Measurements from ENCODE around the gene NFKBIZ.

The NFKBIZ gene

GRCh38 chr3:101848754-101849713 is at the start of gene NFKBIZ:
Gene NFKBIZ, plus strand, starts transcription at chr3:101849514. Its CDS starts 115 bp downstream, at chr3:101849629.
- peak; percentile 87 for DNase-seq (ENCODE audit: low read depth)

- DNase-seq (ENCODE audit: low read depth), result no peak
These were observed 48.1 kb upstream of the NFKBIZ start for GRCh38 chr3:101801174-101801573.

GRCh38 chr3:101802179-101802578 is 47.1 kb upstream of the NFKBIZ start:
- no peak for DNase-seq (ENCODE audit: low read depth)

GRCh38 chr3:101803173-101803782 is 46.0 kb upstream of the NFKBIZ start:
- peak; percentile 12 for DNase-seq (ENCODE audit: low read depth)

- DNase-seq (ENCODE audit: low read depth), result no peak
These were observed 45.4 kb upstream of the NFKBIZ start for GRCh38 chr3:101803939-101804338.

- DNase-seq (ENCODE audit: low read depth), result no peak
These were observed 42.8 kb upstream of the NFKBIZ start for GRCh38 chr3:101806491-101806890.

- DNase-seq (ENCODE audit: low read depth), result no peak
These were observed 41.4 kb upstream of the NFKBIZ start for GRCh38 chr3:101807888-101808287.

- DNase-seq (ENCODE audit: low read depth), result peak; percentile 14
These were observed 39.9 kb upstream of the NFKBIZ start for GRCh38 chr3:101809178-101810021.

- DNase-seq (ENCODE audit: low read depth), result no peak
These were observed 39.3 kb upstream of the NFKBIZ start for GRCh38 chr3:101810022-101810418.

GRCh38 chr3:101811875-101812274 is 37.4 kb upstream of the NFKBIZ start:
- no peak for DNase-seq (ENCODE audit: low read depth)

GRCh38 chr3:101812895-101813294 is 36.4 kb upstream of the NFKBIZ start:
- no peak for DNase-seq (ENCODE audit: low read depth)

- DNase-seq (ENCODE audit: low read depth), result no peak
These were observed 35.4 kb upstream of the NFKBIZ start for GRCh38 chr3:101813817-101814440.

- DNase-seq (ENCODE audit: low read depth), result no peak
These were observed 34.5 kb upstream of the NFKBIZ start for GRCh38 chr3:101814835-101815234.

- no peak for DNase-seq (ENCODE audit: low read depth)
These were observed 32.8 kb upstream of the NFKBIZ start for GRCh38 chr3:101816215-101817149.

GRCh38 chr3:101817992-101818391 is 31.3 kb upstream of the NFKBIZ start:
- DNase-seq (ENCODE audit: low read depth), result no peak

- no peak for DNase-seq (ENCODE audit: low read depth)
These were observed 29.6 kb upstream of the NFKBIZ start for GRCh38 chr3:101819649-101820206.

GRCh38 chr3:101821503-101821902 is 27.8 kb upstream of the NFKBIZ start:
- no peak for DNase-seq (ENCODE audit: low read depth)

GRCh38 chr3:101823525-101823924 is 25.8 kb upstream of the NFKBIZ start:
- no peak for DNase-seq (ENCODE audit: low read depth)

GRCh38 chr3:101824702-101825101 is 24.6 kb upstream of the NFKBIZ start:
- DNase-seq (ENCODE audit: low read depth), result no peak

GRCh38 chr3:101825904-101826445 is 23.3 kb upstream of the NFKBIZ start:
- no peak for DNase-seq (ENCODE audit: low read depth)

Measured in stimulated activated CD8-positive, alpha-beta memory T cell treated with anti-CD3 and anti-CD28 coated beads, Interleukin-15, amount 100 ng/mL, for 1 hour (primary cell).